RWPE1 (cell line): Measurements from ENCODE around the gene CXCL14.

ENCODE experiments used
- CTCF ChIA-PET: fragments of 350-600 bp; sonication (Branson Sonifier 250); formaldehyde crosslinking; extraction: SDS; loops from one replicate; lab custom pipeline; 2021; lab: Yijun Ruan, JAX
- POLR2A ChIA-PET: fragments of 400-600 bp; formaldehyde crosslinking; extraction: SDS; loops from one replicate; lab custom pipeline; 2020; ENCODE audit warnings: antibody characterized with exemption; ENCODE audit not compliant: low non-redundant PET; lab: Yijun Ruan, JAX
- DNase-seq: peaks from one replicate; pipeline ENCODE4 v3.0.0; 2012; ENCODE audit warnings: low spot score
- H3K27ac ChIP-seq: fragments of 450-650 bp; 2 replicates; pipeline ENCODE4 v1.5.1; 2017
- TF ChIP-seq, protein P1 (sequence below): fragments of 450-650 bp; conservative IDR thresholded peaks from 2 replicates; pipeline ENCODE4 v1.5.1; 2017; ENCODE audit warnings: low read depth, mild to moderate bottlenecking

Gene CXCL14

DNA sequence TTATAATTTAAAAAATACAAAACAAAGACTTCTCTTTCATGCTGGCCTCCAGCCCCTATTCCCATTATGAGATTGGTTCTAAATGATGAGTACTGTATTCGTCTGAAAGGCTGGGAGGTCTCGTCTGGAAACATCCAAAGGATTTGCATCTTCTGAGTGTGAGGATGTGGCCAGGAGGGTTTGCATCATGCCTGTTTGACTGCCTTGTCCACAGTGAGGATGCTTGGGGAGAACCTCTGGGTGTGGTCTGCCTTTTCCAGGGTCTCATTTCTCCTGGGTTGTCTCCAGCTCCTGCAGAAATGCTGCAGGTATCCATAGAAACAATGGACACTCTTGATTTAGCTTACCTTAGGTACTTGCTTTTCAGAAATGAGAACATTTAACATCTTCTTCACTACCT, 26.4 kb upstream of the CXCL14 start:
- POLR2A ChIA-PET = no interaction called here
- no peak for DNase-seq
- H3K27ac ChIP-seq = no peak overlapping the region
- CTCF ChIA-PET = interaction anchor here (1.2 to 1.9 kb wide), 2 partner anchors 16 to 44 kb away, joined by 3 to 4 read pairs; no protein-coding TSS in a partner anchor
- TF ChIP-seq, protein P1, sequence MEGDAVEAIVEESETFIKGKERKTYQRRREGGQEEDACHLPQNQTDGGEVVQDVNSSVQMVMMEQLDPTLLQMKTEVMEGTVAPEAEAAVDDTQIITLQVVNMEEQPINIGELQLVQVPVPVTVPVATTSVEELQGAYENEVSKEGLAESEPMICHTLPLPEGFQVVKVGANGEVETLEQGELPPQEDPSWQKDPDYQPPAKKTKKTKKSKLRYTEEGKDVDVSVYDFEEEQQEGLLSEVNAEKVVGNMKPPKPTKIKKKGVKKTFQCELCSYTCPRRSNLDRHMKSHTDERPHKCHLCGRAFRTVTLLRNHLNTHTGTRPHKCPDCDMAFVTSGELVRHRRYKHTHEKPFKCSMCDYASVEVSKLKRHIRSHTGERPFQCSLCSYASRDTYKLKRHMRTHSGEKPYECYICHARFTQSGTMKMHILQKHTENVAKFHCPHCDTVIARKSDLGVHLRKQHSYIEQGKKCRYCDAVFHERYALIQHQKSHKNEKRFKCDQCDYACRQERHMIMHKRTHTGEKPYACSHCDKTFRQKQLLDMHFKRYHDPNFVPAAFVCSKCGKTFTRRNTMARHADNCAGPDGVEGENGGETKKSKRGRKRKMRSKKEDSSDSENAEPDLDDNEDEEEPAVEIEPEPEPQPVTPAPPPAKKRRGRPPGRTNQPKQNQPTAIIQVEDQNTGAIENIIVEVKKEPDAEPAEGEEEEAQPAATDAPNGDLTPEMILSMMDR = no peak

GRCh38 chr5:135604056-135604455, 25.3 kb upstream of the CXCL14 start:
- TF ChIP-seq, protein P1 = no peak
- CTCF ChIA-PET = interaction anchor here (0.8 to 1.2 kb wide), 2 partner anchors 38 to 43 kb away, joined by 3 read pairs; no protein-coding TSS in a partner anchor
- POLR2A ChIA-PET = no interaction called here
- DNase-seq = no peak
- H3K27ac ChIP-seq = no peak overlapping the region

- TF ChIP-seq, protein P1 = no peak
- ChIA-PET CTCF (interaction anchor here (0.7 to 0.9 kb wide), 3 partner anchors 37 to 227 kb away, joined by 3 to 4 read pairs (median 3); no protein-coding TSS in a partner anchor), POLR2A (no interaction called here)
- H3K27ac ChIP-seq = no peak overlapping the region
- DNase-seq = no peak
These were observed 24.3 kb upstream of the CXCL14 start for GRCh38 chr5:135602882-135603721.

- TF ChIP-seq, protein P1 = no peak
- DNase-seq = no peak
- no peak overlapping the region for H3K27ac ChIP-seq
- ChIA-PET CTCF (interaction anchor here (0.9 kb wide), 1 partner anchor 35 kb away, joined by 3 read pairs; no protein-coding TSS in a partner anchor), POLR2A (no interaction called here)
These were observed 22.7 kb upstream of the CXCL14 start for GRCh38 chr5:135601466-135601865.

DNA sequence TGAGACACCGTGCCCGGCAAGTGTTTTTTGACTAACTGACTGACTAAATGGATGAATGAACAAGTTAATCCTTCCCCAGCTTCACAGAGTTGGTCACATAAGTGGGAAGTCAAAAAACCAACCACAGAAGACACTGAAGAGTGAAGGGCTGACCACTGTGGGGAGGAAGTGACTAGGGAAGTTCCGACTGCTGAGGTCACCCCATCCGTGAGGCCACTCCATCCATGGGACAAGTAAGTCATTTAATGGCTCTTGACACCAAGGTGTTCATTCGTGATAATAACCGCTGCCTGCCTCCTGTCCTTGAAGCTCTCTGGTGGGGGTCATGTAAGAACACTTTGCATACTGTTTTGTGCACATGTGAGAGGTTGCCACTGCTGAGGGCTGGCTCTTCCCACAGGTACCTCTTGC, 22.2 kb upstream of the CXCL14 start:
- POLR2A ChIA-PET = no interaction called here
- CTCF ChIA-PET = no interaction called here

GRCh38 chr5:135600152-135600570, 21.4 kb upstream of the CXCL14 start:
- DNase-seq = no peak
- ChIA-PET POLR2A (no interaction called here), CTCF (interaction anchor here (0.6 kb wide), 1 partner anchor 127 kb away, joined by 6 read pairs; no protein-coding TSS in a partner anchor)
- no peak overlapping the region for H3K27ac ChIP-seq
- TF ChIP-seq, protein P1 = no peak

More for the DNA sequence above, 22.2 kb upstream of the CXCL14 start:
- H3K27ac ChIP-seq = no peak overlapping the region
- TF ChIP-seq, protein P1 = no peak
- DNase-seq = no peak
